ENCODE results near the gene BTRC.
A peak's percentile ranks its signal among the peaks of the same experiment; 100 is the strongest.

Gene BTRC

GRCh38 chr10:101595591-101596433 is 241.8 kb downstream of the BTRC start:
- DNase-seq = no peak

GRCh38 chr10:101597091-101597900 is 243.3 kb downstream of the BTRC start:
- DNase-seq = no peak

- DNase-seq = no peak
These were observed 247.6 kb downstream of the BTRC start for GRCh38 chr10:101601541-101601940.

- peak; percentile 65 to 72 for DNase-seq
These were observed 248.9 kb downstream of the BTRC start for GRCh38 chr10:101602761-101603398.
